BLaER1 (cell line): ENCODE measurements around the gene RARRES2.
A peak's percentile ranks its signal among the peaks of the same experiment; 100 is the strongest.
"Not testable (repeated sequence)": the region's sequence is repeated elsewhere in the genome, so short reads cannot be mapped to it uniquely, and the experiment has no call there.

Source experiments
- H3K27ac ChIP-seq: shearing (Covaris generic); formaldehyde crosslinking; 2 replicates; pipeline ENCODE4 v1.8.1; 2022
- H3K27me3 ChIP-seq: shearing (Covaris generic); formaldehyde crosslinking; 2 replicates; pipeline ENCODE4 v1.8.1; 2022
- H3K36me3 ChIP-seq: shearing (Covaris generic); formaldehyde crosslinking; 2 replicates; pipeline ENCODE4 v1.8.1; 2022
- H3K4me1 ChIP-seq: shearing (Covaris generic); formaldehyde crosslinking; 2 replicates; pipeline ENCODE4 v1.8.1; 2022
- H3K4me2 ChIP-seq: shearing (Covaris generic); formaldehyde crosslinking; 2 replicates; pipeline ENCODE4 v1.8.1; 2022
- H3K4me3 ChIP-seq: shearing (Covaris generic); formaldehyde crosslinking; 2 replicates; pipeline ENCODE4 v1.8.1; 2022
- H3K9ac ChIP-seq: shearing (Covaris generic); formaldehyde crosslinking; 2 replicates; pipeline ENCODE4 v1.8.1; 2022
- H3K9me3 ChIP-seq: shearing (Covaris generic); formaldehyde crosslinking; 2 replicates; pipeline ENCODE4 v1.8.1; 2022
- H4K20me1 ChIP-seq: shearing (Covaris generic); formaldehyde crosslinking; 2 replicates; pipeline ENCODE4 v1.8.1; 2022
- Cebpa-rat ChIP-seq: shearing (Covaris generic); IDR thresholded peaks from 2 replicates; pipeline ENCODE4 v1.8.1; 2022

The RARRES2 gene

GRCh38 chr7:150323682-150324372, 17.6 kb downstream of the RARRES2 start:
- TF ChIP-seq Cebpa-rat: no peak

GRCh38 chr7:150322833-150323681, 18.4 kb downstream of the RARRES2 start, which contains the start of the genes ACTR3C and LRRC61:
ACTR3C (minus strand) TSS chr7:150323545; CDS start chr7:150295296, 28,249 bp downstream.
LRRC61 (plus strand) TSS chr7:150323355; CDS start chr7:150336862, 13,507 bp downstream.
- Histone ChIP-seq H3K36me3 (no peaks in the 10 kb centered on the region), H4K20me1 (no peaks in the 10 kb centered on the region), H3K9me3 (peaks cover 17% of the 10 kb centered on the region), H3K4me1 (0 out of 2 replicates have a peak, but pooled peaks cover 5% of the 10 kb centered on the region), H3K27me3 (peaks cover 44% of the 10 kb centered on the region), H3K9ac (no peak within 1 kb of the TSS), H3K4me3 (peak within 1 kb of the TSS; percentile 39), H3K4me2 (peak within 1 kb of the TSS; percentile 10; the same call in 1 of the 2 replicates), H3K27ac (no peak within 1 kb of the TSS)
- no peak for TF ChIP-seq Cebpa-rat

More at GRCh38 chr7:150323682-150324372, 17.6 kb downstream of the RARRES2 start:
- peak overlapping the region; percentile 10; the same call in 1 of the 2 replicates for H3K4me2 ChIP-seq
- H3K4me3 ChIP-seq: peak overlapping the region; percentile 39; the same call in 1 of the 2 replicates
- H3K27ac ChIP-seq: no peak overlapping the region
- peaks cover 44% of the 10 kb centered on the region for H3K27me3 ChIP-seq
- H3K9ac ChIP-seq: no peak overlapping the region
- no peaks in the 10 kb centered on the region for H4K20me1 ChIP-seq
- H3K4me1 ChIP-seq: 0 out of 2 replicates have a peak, but pooled peaks cover 5% of the 10 kb centered on the region
- no peaks in the 10 kb centered on the region for H3K36me3 ChIP-seq
- H3K9me3 ChIP-seq: peaks cover 17% of the 10 kb centered on the region

- H3K4me1 ChIP-seq: 0 out of 2 replicates have a peak, but pooled peaks cover 5% of the 10 kb centered on the region
- H3K4me3 ChIP-seq: no peak overlapping the region
- H3K9me3 ChIP-seq: peaks cover 17% of the 10 kb centered on the region
- H4K20me1 ChIP-seq: no peaks in the 10 kb centered on the region
- no peak overlapping the region for H3K9ac ChIP-seq
- no peak overlapping the region for H3K4me2 ChIP-seq
- TF ChIP-seq Cebpa-rat: no peak
- no peaks in the 10 kb centered on the region for H3K36me3 ChIP-seq
- H3K27me3 ChIP-seq: peaks cover 44% of the 10 kb centered on the region
- no peak overlapping the region for H3K27ac ChIP-seq
Observed at GRCh38 chr7:150322114-150322832, 19.2 kb downstream of the RARRES2 start.

GRCh38 chr7:150321788-150322113, 19.7 kb downstream of the RARRES2 start:
- no peaks in the 10 kb centered on the region for H3K36me3 ChIP-seq
- peaks cover 44% of the 10 kb centered on the region for H3K27me3 ChIP-seq
- TF ChIP-seq Cebpa-rat: no peak
- no peak overlapping the region for H3K27ac ChIP-seq
- H3K4me3 ChIP-seq: no peak overlapping the region
- no peak overlapping the region for H3K9ac ChIP-seq
- peaks cover 17% of the 10 kb centered on the region for H3K9me3 ChIP-seq
- H4K20me1 ChIP-seq: no peaks in the 10 kb centered on the region
- H3K4me2 ChIP-seq: no peak overlapping the region
- H3K4me1 ChIP-seq: 0 out of 2 replicates have a peak, but pooled peaks cover 5% of the 10 kb centered on the region

- no peak for TF ChIP-seq Cebpa-rat
- H3K27ac ChIP-seq: no peak overlapping the region
- no peaks in the 10 kb centered on the region for H3K4me1 ChIP-seq
- H3K4me2 ChIP-seq: no peak overlapping the region
- no peaks in the 10 kb centered on the region for H4K20me1 ChIP-seq
- no peak overlapping the region for H3K9ac ChIP-seq
- H3K9me3 ChIP-seq: peaks cover 10% of the 10 kb centered on the region
- no peak overlapping the region for H3K4me3 ChIP-seq
- no peaks in the 10 kb centered on the region for H3K36me3 ChIP-seq
- peaks cover 19% of the 10 kb centered on the region for H3K27me3 ChIP-seq
Observed at GRCh38 chr7:150317748-150318444, 23.5 kb downstream of the RARRES2 start.

GRCh38 chr7:150316987-150317386, 24.4 kb downstream of the RARRES2 start:
- not testable (repeated sequence) for H3K36me3 ChIP-seq, H3K9me3 ChIP-seq, H3K27me3 ChIP-seq, H4K20me1 ChIP-seq, H3K4me3 ChIP-seq, H3K4me1 ChIP-seq, H3K27ac ChIP-seq, H3K9ac ChIP-seq, H3K4me2 ChIP-seq

- Histone ChIP-seq H4K20me1 (no peaks in the 10 kb centered on the region), H3K4me2 (no peak overlapping the region), H3K27ac (no peak overlapping the region), H3K4me1 (no peaks in the 10 kb centered on the region), H3K9ac (no peak overlapping the region), H3K9me3 (no peaks in the 10 kb centered on the region), H3K36me3 (no peaks in the 10 kb centered on the region), H3K4me3 (no peak overlapping the region), H3K27me3 (no peaks in the 10 kb centered on the region)
- no peak for TF ChIP-seq Cebpa-rat
Observed at GRCh38 chr7:150314639-150315239, 26.7 kb downstream of the RARRES2 start.

GRCh38 chr7:150313870-150314269, 27.6 kb downstream of the RARRES2 start:
- Histone ChIP-seq H3K9me3 (no peaks in the 10 kb centered on the region), H3K4me2 (no peak overlapping the region), H3K9ac (no peak overlapping the region), H3K27me3 (no peaks in the 10 kb centered on the region), H3K4me1 (no peaks in the 10 kb centered on the region), H3K4me3 (no peak overlapping the region), H3K36me3 (no peaks in the 10 kb centered on the region), H4K20me1 (no peaks in the 10 kb centered on the region), H3K27ac (no peak overlapping the region)
- no peak for TF ChIP-seq Cebpa-rat

GRCh38 chr7:150313367-150313809, 28.0 kb downstream of the RARRES2 start:
- no peak overlapping the region for H3K27ac ChIP-seq
- no peak overlapping the region for H3K4me2 ChIP-seq
- TF ChIP-seq Cebpa-rat: no peak
- H3K4me1 ChIP-seq: no peaks in the 10 kb centered on the region
- H4K20me1 ChIP-seq: no peaks in the 10 kb centered on the region
- no peaks in the 10 kb centered on the region for H3K27me3 ChIP-seq
- H3K9me3 ChIP-seq: no peaks in the 10 kb centered on the region
- H3K36me3 ChIP-seq: no peaks in the 10 kb centered on the region
- no peak overlapping the region for H3K9ac ChIP-seq
- H3K4me3 ChIP-seq: no peak overlapping the region

- not testable (repeated sequence) for H3K27ac ChIP-seq, H4K20me1 ChIP-seq, H3K4me1 ChIP-seq, H3K36me3 ChIP-seq, H3K27me3 ChIP-seq, H3K9ac ChIP-seq, H3K9me3 ChIP-seq, H3K4me3 ChIP-seq, H3K4me2 ChIP-seq
Observed at GRCh38 chr7:150312649-150313366, 28.6 kb downstream of the RARRES2 start.
